OCI-LY1 (cell line): ENCODE measurements around the gene SLC38A7.
A peak's percentile ranks its signal among the peaks of the same experiment; 100 is the strongest.

ENCODE experiments used
- H2AFZ ChIP-seq: fragments of 200-600 bp; sonication (generic), shearing (Covaris generic); 2 replicates; pipeline ENCODE4 v1.6.0; 2014; ENCODE audit warnings: antibody characterized with exemption, mild to moderate bottlenecking, low read length
- H3F3A ChIP-seq: fragments of 200-600 bp; sonication (generic), shearing (Covaris generic); 2 replicates; pipeline ENCODE4 v1.6.0; 2014; ENCODE audit warnings: mild to moderate bottlenecking, antibody characterized with exemption, low read length, moderate library complexity; ENCODE audit not compliant: insufficient read depth
- H3K27ac ChIP-seq: fragments of 200-600 bp; sonication (generic); 2 replicates; pipeline ENCODE4 v1.5.1; 2014; ENCODE audit warnings: low read length, mixed run types, mild to moderate bottlenecking, low read depth; ENCODE audit not compliant: poor library complexity, severe bottlenecking
- H3K27me3 ChIP-seq: fragments of 200-600 bp; sonication (generic); 2 replicates; pipeline ENCODE4 v1.6.0; 2014; ENCODE audit warnings: antibody characterized with exemption, mild to moderate bottlenecking, low read length, moderate library complexity; ENCODE audit not compliant: insufficient read depth
- H3K36me3 ChIP-seq: fragments of 200-600 bp; sonication (generic); 2 replicates; pipeline ENCODE4 v1.6.1; 2014; ENCODE audit warnings: mild to moderate bottlenecking, antibody characterized with exemption, low read length, moderate library complexity, mixed read lengths; ENCODE audit not compliant: insufficient read depth
- H3K4me1 ChIP-seq: fragments of 200-600 bp; sonication (generic); 2 replicates; pipeline ENCODE4 v1.5.1; 2014; ENCODE audit warnings: mild to moderate bottlenecking, low read length, moderate library complexity; ENCODE audit not compliant: insufficient read depth, severe bottlenecking
- H3K4me2 ChIP-seq: fragments of 200-600 bp; sonication (generic), shearing (Covaris generic); 2 replicates; pipeline ENCODE4 v1.6.1; 2014; ENCODE audit warnings: low read length
- H3K4me3 ChIP-seq: fragments of 200-600 bp; sonication (generic); 2 replicates; pipeline ENCODE4 v1.5.1; 2014; ENCODE audit warnings: low read length, low read depth, mild to moderate bottlenecking, mixed read lengths; ENCODE audit not compliant: poor library complexity, severe bottlenecking
- H3K79me2 ChIP-seq: fragments of 200-600 bp; shearing (Covaris generic); 2 replicates; pipeline ENCODE4 v1.6.1; 2016; ENCODE audit warnings: mixed run types, low read length, mixed read lengths; ENCODE audit not compliant: insufficient read depth
- H3K9ac ChIP-seq: fragments of 200-600 bp; sonication (generic), shearing (Covaris generic); 2 replicates; pipeline ENCODE4 v1.6.1; 2014; ENCODE audit warnings: mild to moderate bottlenecking, low read length, mixed read lengths
- H3K9me2 ChIP-seq: fragments of 200-600 bp; sonication (generic), shearing (Covaris generic); 2 replicates; pipeline ENCODE4 v1.6.1; 2014; ENCODE audit warnings: low read depth, mild to moderate bottlenecking, low read length, mixed read lengths
- H3K9me3 ChIP-seq: fragments of 200-600 bp; shearing (Covaris generic); 2 replicates; pipeline ENCODE4 v1.6.1; 2014; ENCODE audit warnings: low read length, mixed read lengths
- H4K20me1 ChIP-seq: fragments of 200-600 bp; sonication (generic), shearing (Covaris generic); 2 replicates; pipeline ENCODE4 v1.6.0; 2016; ENCODE audit warnings: mild to moderate bottlenecking, low read length; ENCODE audit not compliant: insufficient read depth
- CTCF ChIP-seq: fragments of 200-600 bp; sonication (generic), shearing (Covaris generic); IDR thresholded peaks from 2 replicates; pipeline ENCODE4 v1.5.1; 2017; ENCODE audit warnings: mild to moderate bottlenecking, antibody characterized with exemption, low read length, moderate library complexity, mixed read lengths
- EZH2 ChIP-seq: fragments of 200-600 bp; sonication (generic), shearing (Covaris generic); IDR thresholded peaks from 2 replicates; pipeline ENCODE4 v1.8.0; 2017; ENCODE audit warnings: borderline replicate concordance, mixed run types, mild to moderate bottlenecking, antibody characterized with exemption, low read length, moderate library complexity, mixed read lengths

The SLC38A7 gene

GRCh38 chr16:58628845-58629732, 55.5 kb downstream of the SLC38A7 start:
- Histone ChIP-seq H2AFZ (no peak overlapping the region), H4K20me1 (peaks cover 8% of the 10 kb centered on the region), H3K9me2 (no peaks in the 10 kb centered on the region)

GRCh38 chr16:58624209-58624608, 60.4 kb downstream of the SLC38A7 start:
- no peak for TF ChIP-seq EZH2
- no peak for TF ChIP-seq CTCF
- Histone ChIP-seq H3K27me3 (no peaks in the 10 kb centered on the region), H4K20me1 (peaks cover 13% of the 10 kb centered on the region), H2AFZ (no peak overlapping the region), H3K9me3 (no peaks in the 10 kb centered on the region), H3K27ac (no peak overlapping the region), H3F3A (no peaks in the 10 kb centered on the region), H3K79me2 (peaks cover 98% of the 10 kb centered on the region), H3K4me2 (no peak overlapping the region), H3K36me3 (peaks cover 82% of the 10 kb centered on the region), H3K9me2 (no peaks in the 10 kb centered on the region), H3K4me3 (no peak overlapping the region), H3K9ac (no peak overlapping the region), H3K4me1 (peaks cover 27% of the 10 kb centered on the region)

More at GRCh38 chr16:58628845-58629732, 55.5 kb downstream of the SLC38A7 start:
- peaks cover 31% of the 10 kb centered on the region for H3K4me1 ChIP-seq
- peak overlapping the region; percentile 76 for H3K4me3 ChIP-seq
- peak overlapping the region; percentile 94 for H3K27ac ChIP-seq
- peaks cover 55% of the 10 kb centered on the region for H3K79me2 ChIP-seq
- no peak for TF ChIP-seq EZH2
- TF ChIP-seq CTCF = no peak
- H3K27me3 ChIP-seq = no peaks in the 10 kb centered on the region
- H3K4me2 ChIP-seq = peak overlapping the region; percentile 92
- H3K9me3 ChIP-seq = no peaks in the 10 kb centered on the region
- peaks cover 39% of the 10 kb centered on the region for H3K36me3 ChIP-seq
- H3K9ac ChIP-seq = peak overlapping the region; percentile 90
- H3F3A ChIP-seq = no peaks in the 10 kb centered on the region

GRCh38 chr16:58620396-58620795, 64.2 kb downstream of the SLC38A7 start:
- Histone ChIP-seq H3K9me2 (no peaks in the 10 kb centered on the region), H3K9ac (no peak overlapping the region), H3K27me3 (no peaks in the 10 kb centered on the region), H3K4me1 (no peaks in the 10 kb centered on the region), H3K79me2 (peaks cover 97% of the 10 kb centered on the region), H3K4me3 (no peak overlapping the region), H2AFZ (no peak overlapping the region), H3K9me3 (no peaks in the 10 kb centered on the region), H3F3A (no peaks in the 10 kb centered on the region), H3K36me3 (peaks cover 86% of the 10 kb centered on the region), H3K4me2 (no peak overlapping the region), H3K27ac (no peak overlapping the region), H4K20me1 (peaks cover 8% of the 10 kb centered on the region; the same call in 1 of the 2 replicates)
- no peak for TF ChIP-seq CTCF
- TF ChIP-seq EZH2 = no peak
